HFF-Myc (cell line): ENCODE measurements around the gene KCNS1.

Experiments used
- DNase-seq: peaks from one replicate; pipeline ENCODE4 v3.0.0-alpha.2; 2011; ENCODE audit warnings: low read depth; ENCODE audit errors: extremely low read depth
- H3K4me3 ChIP-seq: replicated peaks from 2 replicates; pipeline ENCODE4 v1.5.1; 2011; ENCODE audit warnings: low read depth, mild to moderate bottlenecking, control low read depth, low read length
- TF ChIP-seq, protein P1 (sequence below): IDR thresholded peaks from 2 replicates; pipeline ENCODE4 v1.5.1; 2012; ENCODE audit warnings: mild to moderate bottlenecking, low read depth, low read length, control low read depth; ENCODE audit errors: missing control alignments

The KCNS1 gene

GRCh38 chr20:45044601-45045000 is 56.3 kb downstream of the KCNS1 start:
- TF ChIP-seq, protein P1, sequence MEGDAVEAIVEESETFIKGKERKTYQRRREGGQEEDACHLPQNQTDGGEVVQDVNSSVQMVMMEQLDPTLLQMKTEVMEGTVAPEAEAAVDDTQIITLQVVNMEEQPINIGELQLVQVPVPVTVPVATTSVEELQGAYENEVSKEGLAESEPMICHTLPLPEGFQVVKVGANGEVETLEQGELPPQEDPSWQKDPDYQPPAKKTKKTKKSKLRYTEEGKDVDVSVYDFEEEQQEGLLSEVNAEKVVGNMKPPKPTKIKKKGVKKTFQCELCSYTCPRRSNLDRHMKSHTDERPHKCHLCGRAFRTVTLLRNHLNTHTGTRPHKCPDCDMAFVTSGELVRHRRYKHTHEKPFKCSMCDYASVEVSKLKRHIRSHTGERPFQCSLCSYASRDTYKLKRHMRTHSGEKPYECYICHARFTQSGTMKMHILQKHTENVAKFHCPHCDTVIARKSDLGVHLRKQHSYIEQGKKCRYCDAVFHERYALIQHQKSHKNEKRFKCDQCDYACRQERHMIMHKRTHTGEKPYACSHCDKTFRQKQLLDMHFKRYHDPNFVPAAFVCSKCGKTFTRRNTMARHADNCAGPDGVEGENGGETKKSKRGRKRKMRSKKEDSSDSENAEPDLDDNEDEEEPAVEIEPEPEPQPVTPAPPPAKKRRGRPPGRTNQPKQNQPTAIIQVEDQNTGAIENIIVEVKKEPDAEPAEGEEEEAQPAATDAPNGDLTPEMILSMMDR: no peak
- H3K4me3 ChIP-seq: no peak overlapping the region
- no peak for DNase-seq

- DNase-seq: peak; percentile 63
- H3K4me3 ChIP-seq: no peak overlapping the region
- TF ChIP-seq, protein P1: peak; percentile 85
These were observed 56.8 kb downstream of the KCNS1 start for GRCh38 chr20:45044084-45044573.

DNA sequence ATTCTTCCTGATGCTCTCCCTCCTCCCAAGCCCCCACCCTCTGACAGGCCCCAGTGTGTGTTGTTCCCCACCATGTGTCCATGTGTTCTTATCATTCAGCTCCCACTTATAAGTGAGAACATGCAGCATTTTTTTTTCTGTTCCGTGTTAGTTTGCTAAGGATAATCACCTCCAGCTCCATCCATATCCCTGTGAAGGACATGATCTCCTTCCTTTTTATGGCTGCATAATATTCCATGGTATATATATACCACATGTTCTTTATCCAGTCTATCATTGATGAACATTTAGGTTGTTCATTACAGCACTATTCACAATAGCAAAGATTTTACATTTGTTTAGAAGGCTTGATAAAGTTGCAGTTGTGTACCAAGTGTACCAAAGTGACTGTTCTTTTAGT is 57.9 kb downstream of the KCNS1 start:
- no peak for DNase-seq
- TF ChIP-seq, protein P1: no peak
- no peak overlapping the region for H3K4me3 ChIP-seq
